Epithelial cell of esophagus (primary cell): ENCODE data around the gene SAG.

Experiments used
- DNase-seq: peaks from one replicate; pipeline ENCODE4 v3.0.0; 2010; ENCODE audit warnings: low read depth
- H3K4me3 ChIP-seq: 2 replicates; pipeline ENCODE4 v1.5.1; 2011; ENCODE audit warnings: mild to moderate bottlenecking, low read length, control low read depth
- TF ChIP-seq, protein P1 (sequence below): IDR thresholded peaks from 2 replicates; pipeline ENCODE4 v1.5.1; 2011; ENCODE audit warnings: low read depth, mild to moderate bottlenecking, low read length, control low read depth, inconsistent platforms; ENCODE audit not compliant: insufficient read depth; ENCODE audit errors: missing control alignments

The SAG gene

GRCh38 chr2:233287871-233288270, 19.7 kb upstream of the SAG start:
- TF ChIP-seq, protein P1, sequence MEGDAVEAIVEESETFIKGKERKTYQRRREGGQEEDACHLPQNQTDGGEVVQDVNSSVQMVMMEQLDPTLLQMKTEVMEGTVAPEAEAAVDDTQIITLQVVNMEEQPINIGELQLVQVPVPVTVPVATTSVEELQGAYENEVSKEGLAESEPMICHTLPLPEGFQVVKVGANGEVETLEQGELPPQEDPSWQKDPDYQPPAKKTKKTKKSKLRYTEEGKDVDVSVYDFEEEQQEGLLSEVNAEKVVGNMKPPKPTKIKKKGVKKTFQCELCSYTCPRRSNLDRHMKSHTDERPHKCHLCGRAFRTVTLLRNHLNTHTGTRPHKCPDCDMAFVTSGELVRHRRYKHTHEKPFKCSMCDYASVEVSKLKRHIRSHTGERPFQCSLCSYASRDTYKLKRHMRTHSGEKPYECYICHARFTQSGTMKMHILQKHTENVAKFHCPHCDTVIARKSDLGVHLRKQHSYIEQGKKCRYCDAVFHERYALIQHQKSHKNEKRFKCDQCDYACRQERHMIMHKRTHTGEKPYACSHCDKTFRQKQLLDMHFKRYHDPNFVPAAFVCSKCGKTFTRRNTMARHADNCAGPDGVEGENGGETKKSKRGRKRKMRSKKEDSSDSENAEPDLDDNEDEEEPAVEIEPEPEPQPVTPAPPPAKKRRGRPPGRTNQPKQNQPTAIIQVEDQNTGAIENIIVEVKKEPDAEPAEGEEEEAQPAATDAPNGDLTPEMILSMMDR: no peak
- no peak overlapping the region for H3K4me3 ChIP-seq
- DNase-seq: no peak

DNA sequence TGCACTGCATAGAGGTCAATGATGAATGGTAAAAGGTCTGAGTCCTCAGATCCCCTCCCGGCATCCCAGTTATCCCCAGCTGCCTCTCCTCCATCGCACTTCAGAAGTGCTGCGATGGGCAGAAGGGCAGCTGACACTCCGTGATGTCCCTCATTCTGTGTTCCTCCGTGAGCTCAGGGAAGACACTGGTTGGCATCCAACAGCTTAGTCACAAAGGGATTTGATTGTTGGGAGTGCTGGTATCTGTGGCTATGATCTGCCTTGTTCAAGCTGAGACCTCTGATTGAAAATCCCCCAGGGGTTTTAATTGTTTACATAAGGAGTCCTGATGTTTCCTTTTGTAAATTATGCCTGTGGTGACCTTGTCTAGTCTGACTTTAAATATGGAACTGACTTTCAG, 19.0 kb upstream of the SAG start:
- no peak overlapping the region for H3K4me3 ChIP-seq
- no peak for DNase-seq
- TF ChIP-seq, protein P1: no peak

- H3K4me3 ChIP-seq: no peak overlapping the region
- DNase-seq: no peak
- TF ChIP-seq, protein P1: no peak
Observed at GRCh38 chr2:233289648-233290047, 18.0 kb upstream of the SAG start.

GRCh38 chr2:233290051-233290845, 17.4 kb upstream of the SAG start:
- no peak overlapping the region for H3K4me3 ChIP-seq
- no peak for DNase-seq
- TF ChIP-seq, protein P1: no peak

- no peak for DNase-seq
- TF ChIP-seq, protein P1: no peak
- no peak overlapping the region for H3K4me3 ChIP-seq
Observed at GRCh38 chr2:233295891-233296290, 11.7 kb upstream of the SAG start.

GRCh38 chr2:233297076-233297475, 10.5 kb upstream of the SAG start:
- no peak for DNase-seq
- TF ChIP-seq, protein P1: no peak
- no peak overlapping the region for H3K4me3 ChIP-seq

GRCh38 chr2:233300401-233300800, 7.2 kb upstream of the SAG start:
- no peak for DNase-seq
- TF ChIP-seq, protein P1: no peak

More at GRCh38 chr2:233300401-233300800, 7.2 kb upstream of the SAG start:
- no peak overlapping the region for H3K4me3 ChIP-seq
